Spleen (tissue), 7 donors: ENCODE results near the gene FBH1.

Experiments
- CTCF ChIP-seq, 11 experiments: fragments of 200-600 bp in 7 of 11; fragments of 450-650 bp in 4 of 11; sonication (generic) in 4 of 11; IDR thresholded peaks in 8 of 11; conservative IDR thresholded peaks in 3 of 11; 1 replicate in 7 of 11; 2 replicates in 4 of 11; pipeline versions ENCODE4 v1.4.0 to v1.8.0; 2016 to 2021; ENCODE audit warnings: antibody characterized with exemption in 11 of 11, inconsistent platforms in 4 of 11, mild to moderate bottlenecking in 1 of 11
- POLR2A ChIP-seq, 3 donors: fragments of 450-650 bp; IDR thresholded peaks; one replicate each; pipeline ENCODE4 v1.5.1; 2017; ENCODE audit warnings: antibody characterized with exemption in 3 of 3, mild to moderate bottlenecking in 1 of 3
- POLR2AphosphoS5 ChIP-seq, 3 donors: sonication (generic); formaldehyde crosslinking; IDR thresholded peaks; one replicate each; pipeline ENCODE4 v1.5.1; 2017; ENCODE audit warnings: antibody characterized with exemption in 3 of 3
- donor health status: DM: no; HTN: no; CAD: no; lungs with moderate emphysema.
- donor health status: DM: no; HTN: no; CAD: no.
- donor health status: DM: no; HTN: no; CAD: no.

- peak in 1 of 3 donors; percentile 53 for TF ChIP-seq POLR2A (IDR thresholded peaks at IDR 0.05)
- TF ChIP-seq CTCF (IDR thresholded peaks at IDR 0.05 in 8 of 11, conservative IDR thresholded peaks at IDR 0.05 in 3 of 11), result peak in 6 of 11 experiments; percentile 10 to 49 (median 44)
- peak; percentile 72 to 89 (median 88) for TF ChIP-seq POLR2AphosphoS5 (IDR thresholded peaks at IDR 0.05)
Observed at GRCh38 chr10:5977471-5978229, 87.6 kb downstream of the FBH1 start, which contains the start of gene IL15RA.
